SKM-1 (cell line): ENCODE measurements around the gene ZNF410.
"Not testable (repeated sequence)": the region's sequence is repeated elsewhere in the genome, so short reads cannot be mapped to it uniquely, and the experiment has no call there.

Experiments
- DNase-seq: peaks from one replicate; lab custom pipeline; 2025; ENCODE audit not compliant: unreplicated experiment; lab: John Stamatoyannopoulos, UW

Gene ZNF410

GRCh38 chr14:73884438-73885190 lies 2.0 kb upstream of the ZNF410 start:
- no peak for DNase-seq

GRCh38 chr14:73887318-73887616 lies 608 bp downstream of the ZNF410 start:
- no peak for DNase-seq

- DNase-seq: no peak
These were observed 1.2 kb downstream of the ZNF410 start for GRCh38 chr14:73887694-73888459.

GRCh38 chr14:73888460-73888725 lies 1.7 kb downstream of the ZNF410 start:
- DNase-seq: no peak

- DNase-seq: no peak
These were observed 2.3 kb downstream of the ZNF410 start for GRCh38 chr14:73888971-73889370.

- no peak for DNase-seq
These were observed 2.7 kb downstream of the ZNF410 start for GRCh38 chr14:73889376-73889775.

- DNase-seq: not testable (repeated sequence)
These were observed 7.6 kb downstream of the ZNF410 start for GRCh38 chr14:73894180-73894687.

- DNase-seq: no peak
These were observed 9.3 kb downstream of the ZNF410 start for GRCh38 chr14:73895939-73896338.

GRCh38 chr14:73896521-73896920 lies 9.9 kb downstream of the ZNF410 start:
- DNase-seq: no peak

GRCh38 chr14:73903028-73903427 lies 16.4 kb downstream of the ZNF410 start:
- DNase-seq: no peak

GRCh38 chr14:73909681-73910080 lies 23.0 kb downstream of the ZNF410 start:
- DNase-seq: no peak

GRCh38 chr14:73913256-73913655 lies 26.6 kb downstream of the ZNF410 start:
- DNase-seq: no peak

- no peak for DNase-seq
These were observed 29.7 kb downstream of the ZNF410 start for GRCh38 chr14:73916324-73916723.

- DNase-seq: not testable (repeated sequence)
These were observed 32.8 kb downstream of the ZNF410 start for GRCh38 chr14:73919457-73919856.

GRCh38 chr14:73924337-73924736 lies 37.7 kb downstream of the ZNF410 start:
- DNase-seq: no peak

GRCh38 chr14:73935666-73936065 lies 49.0 kb downstream of the ZNF410 start:
- DNase-seq: no peak

- no peak for DNase-seq
These were observed 49.9 kb downstream of the ZNF410 start for GRCh38 chr14:73936548-73936947.

- DNase-seq: no peak
These were observed 50.4 kb downstream of the ZNF410 start for GRCh38 chr14:73937012-73937411.

- no peak for DNase-seq
These were observed 55.5 kb downstream of the ZNF410 start for GRCh38 chr14:73942180-73942579.

GRCh38 chr14:73943083-73943482 lies 56.4 kb downstream of the ZNF410 start:
- peak; percentile 70 for DNase-seq

- no peak for DNase-seq
These were observed 57.9 kb downstream of the ZNF410 start for GRCh38 chr14:73944432-73945158.

GRCh38 chr14:73945159-73945670 lies 58.6 kb downstream of the ZNF410 start:
- no peak for DNase-seq
